Ishikawa (cell line): ENCODE measurements around the gene PTPRO.

ENCODE experiments used
- CEBPB ChIP-seq: IDR thresholded peaks from 2 replicates; pipeline ENCODE4 v1.6.1; 2012
- CREB1 ChIP-seq: IDR thresholded peaks from 2 replicates; pipeline ENCODE4 v1.6.1; 2012; ENCODE audit warnings: low read depth
- EGR1 ChIP-seq: IDR thresholded peaks from 2 replicates; pipeline ENCODE4 v1.6.1; 2012
- EP300 ChIP-seq: IDR thresholded peaks from 2 replicates; pipeline ENCODE4 v1.6.1; 2012; ENCODE audit warnings: borderline replicate concordance
- FOXM1 ChIP-seq: IDR thresholded peaks from 2 replicates; pipeline ENCODE4 v1.6.1; 2012; ENCODE audit warnings: low read depth, borderline replicate concordance
- NFIC ChIP-seq: IDR thresholded peaks from 2 replicates; pipeline ENCODE4 v1.6.1; 2012
- RAD21 ChIP-seq: IDR thresholded peaks from 2 replicates; pipeline ENCODE4 v1.6.1; 2012; ENCODE audit warnings: low read depth
- TAF1 ChIP-seq: IDR thresholded peaks from 2 replicates; pipeline ENCODE4 v1.6.1; 2012; ENCODE audit warnings: low read depth, mild to moderate bottlenecking
- TCF12 ChIP-seq: IDR thresholded peaks from 2 replicates; pipeline ENCODE4 v1.6.1; 2012; ENCODE audit warnings: low read depth
- TEAD4 ChIP-seq: IDR thresholded peaks from 2 replicates; pipeline ENCODE4 v1.6.1; 2012
- YY1 ChIP-seq: IDR thresholded peaks from 2 replicates; pipeline ENCODE4 v1.6.1; 2012; ENCODE audit warnings: low read depth
- ZBTB7A ChIP-seq: IDR thresholded peaks from 2 replicates; pipeline ENCODE4 v1.6.1; 2012; ENCODE audit warnings: low read depth
- TF ChIP-seq, protein P1 (sequence below): IDR thresholded peaks from 2 replicates; pipeline ENCODE4 v1.6.1; 2012; ENCODE audit warnings: low read depth, mild to moderate bottlenecking
- TF ChIP-seq, protein P2 (sequence below): IDR thresholded peaks from 2 replicates; pipeline ENCODE4 v1.6.1; 2012
- TF ChIP-seq, protein P3 (sequence below): IDR thresholded peaks from 2 replicates; pipeline ENCODE4 v1.6.1; 2012

PTPRO gene

DNA sequence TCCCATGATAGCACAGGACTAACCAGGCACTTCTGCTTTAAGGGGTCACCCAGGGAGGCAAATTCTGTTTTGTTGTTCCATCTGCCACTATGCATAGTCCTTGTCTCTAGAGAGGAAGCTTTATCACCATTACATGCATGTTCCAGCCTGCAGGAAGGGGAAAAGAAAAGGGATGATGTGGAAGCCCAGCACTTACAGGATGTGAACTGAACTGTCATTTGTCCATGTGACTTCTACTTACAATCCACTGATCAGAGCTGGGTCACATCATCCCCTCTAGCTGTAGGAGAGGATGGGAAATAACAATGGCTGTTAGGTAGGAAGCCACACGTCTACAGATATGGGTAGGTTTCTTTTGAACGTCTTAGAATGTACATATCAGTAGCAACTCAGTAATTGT, 203.1 kb downstream of the PTPRO start:
- no peak for TF ChIP-seq NFIC
- no peak for TF ChIP-seq CEBPB
- no peak for TF ChIP-seq TCF12
- TF ChIP-seq, protein P1, sequence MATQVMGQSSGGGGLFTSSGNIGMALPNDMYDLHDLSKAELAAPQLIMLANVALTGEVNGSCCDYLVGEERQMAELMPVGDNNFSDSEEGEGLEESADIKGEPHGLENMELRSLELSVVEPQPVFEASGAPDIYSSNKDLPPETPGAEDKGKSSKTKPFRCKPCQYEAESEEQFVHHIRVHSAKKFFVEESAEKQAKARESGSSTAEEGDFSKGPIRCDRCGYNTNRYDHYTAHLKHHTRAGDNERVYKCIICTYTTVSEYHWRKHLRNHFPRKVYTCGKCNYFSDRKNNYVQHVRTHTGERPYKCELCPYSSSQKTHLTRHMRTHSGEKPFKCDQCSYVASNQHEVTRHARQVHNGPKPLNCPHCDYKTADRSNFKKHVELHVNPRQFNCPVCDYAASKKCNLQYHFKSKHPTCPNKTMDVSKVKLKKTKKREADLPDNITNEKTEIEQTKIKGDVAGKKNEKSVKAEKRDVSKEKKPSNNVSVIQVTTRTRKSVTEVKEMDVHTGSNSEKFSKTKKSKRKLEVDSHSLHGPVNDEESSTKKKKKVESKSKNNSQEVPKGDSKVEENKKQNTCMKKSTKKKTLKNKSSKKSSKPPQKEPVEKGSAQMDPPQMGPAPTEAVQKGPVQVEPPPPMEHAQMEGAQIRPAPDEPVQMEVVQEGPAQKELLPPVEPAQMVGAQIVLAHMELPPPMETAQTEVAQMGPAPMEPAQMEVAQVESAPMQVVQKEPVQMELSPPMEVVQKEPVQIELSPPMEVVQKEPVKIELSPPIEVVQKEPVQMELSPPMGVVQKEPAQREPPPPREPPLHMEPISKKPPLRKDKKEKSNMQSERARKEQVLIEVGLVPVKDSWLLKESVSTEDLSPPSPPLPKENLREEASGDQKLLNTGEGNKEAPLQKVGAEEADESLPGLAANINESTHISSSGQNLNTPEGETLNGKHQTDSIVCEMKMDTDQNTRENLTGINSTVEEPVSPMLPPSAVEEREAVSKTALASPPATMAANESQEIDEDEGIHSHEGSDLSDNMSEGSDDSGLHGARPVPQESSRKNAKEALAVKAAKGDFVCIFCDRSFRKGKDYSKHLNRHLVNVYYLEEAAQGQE, result no peak
- no peak for TF ChIP-seq ZBTB7A
- TF ChIP-seq, protein P2, sequence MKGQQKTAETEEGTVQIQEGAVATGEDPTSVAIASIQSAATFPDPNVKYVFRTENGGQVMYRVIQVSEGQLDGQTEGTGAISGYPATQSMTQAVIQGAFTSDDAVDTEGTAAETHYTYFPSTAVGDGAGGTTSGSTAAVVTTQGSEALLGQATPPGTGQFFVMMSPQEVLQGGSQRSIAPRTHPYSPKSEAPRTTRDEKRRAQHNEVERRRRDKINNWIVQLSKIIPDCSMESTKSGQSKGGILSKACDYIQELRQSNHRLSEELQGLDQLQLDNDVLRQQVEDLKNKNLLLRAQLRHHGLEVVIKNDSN, result no peak
- no peak for TF ChIP-seq FOXM1
- no peak for TF ChIP-seq CREB1
- TF ChIP-seq YY1, result no peak
- no peak for TF ChIP-seq EP300
- no peak for TF ChIP-seq EGR1
- no peak for TF ChIP-seq TAF1
- no peak for TF ChIP-seq RAD21
- TF ChIP-seq TEAD4, result no peak
- TF ChIP-seq, protein P3, sequence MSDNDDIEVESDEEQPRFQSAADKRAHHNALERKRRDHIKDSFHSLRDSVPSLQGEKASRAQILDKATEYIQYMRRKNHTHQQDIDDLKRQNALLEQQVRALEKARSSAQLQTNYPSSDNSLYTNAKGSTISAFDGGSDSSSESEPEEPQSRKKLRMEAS, result no peak

DNA sequence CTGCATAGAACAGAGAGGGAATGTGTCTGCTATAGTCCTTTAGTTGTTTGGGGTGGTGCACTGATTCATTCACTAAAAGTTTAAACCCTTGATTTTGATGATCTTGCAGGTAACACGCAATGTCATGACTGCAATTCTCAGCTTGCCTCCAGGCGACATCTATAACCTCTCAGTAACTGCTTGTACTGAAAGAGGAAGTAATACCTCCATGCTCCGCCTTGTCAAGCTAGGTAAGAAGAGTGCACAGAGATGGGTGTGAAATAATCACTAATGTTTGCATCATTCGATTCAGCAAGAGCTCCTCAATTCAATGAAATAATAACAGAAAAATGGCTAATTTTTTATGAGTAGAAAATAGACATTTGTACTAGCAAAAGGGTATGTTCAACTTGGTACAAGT, 203.7 kb downstream of the PTPRO start:
- TF ChIP-seq TAF1 (no peak), NFIC (no peak), CREB1 (no peak), FOXM1 (no peak), ZBTB7A (no peak), RAD21 (no peak), EP300 (no peak), YY1 (no peak), TCF12 (no peak), TEAD4 (no peak)
- TF ChIP-seq, protein P1, result no peak
- TF ChIP-seq, protein P2, result no peak
- TF ChIP-seq, protein P3, result no peak

DNA sequence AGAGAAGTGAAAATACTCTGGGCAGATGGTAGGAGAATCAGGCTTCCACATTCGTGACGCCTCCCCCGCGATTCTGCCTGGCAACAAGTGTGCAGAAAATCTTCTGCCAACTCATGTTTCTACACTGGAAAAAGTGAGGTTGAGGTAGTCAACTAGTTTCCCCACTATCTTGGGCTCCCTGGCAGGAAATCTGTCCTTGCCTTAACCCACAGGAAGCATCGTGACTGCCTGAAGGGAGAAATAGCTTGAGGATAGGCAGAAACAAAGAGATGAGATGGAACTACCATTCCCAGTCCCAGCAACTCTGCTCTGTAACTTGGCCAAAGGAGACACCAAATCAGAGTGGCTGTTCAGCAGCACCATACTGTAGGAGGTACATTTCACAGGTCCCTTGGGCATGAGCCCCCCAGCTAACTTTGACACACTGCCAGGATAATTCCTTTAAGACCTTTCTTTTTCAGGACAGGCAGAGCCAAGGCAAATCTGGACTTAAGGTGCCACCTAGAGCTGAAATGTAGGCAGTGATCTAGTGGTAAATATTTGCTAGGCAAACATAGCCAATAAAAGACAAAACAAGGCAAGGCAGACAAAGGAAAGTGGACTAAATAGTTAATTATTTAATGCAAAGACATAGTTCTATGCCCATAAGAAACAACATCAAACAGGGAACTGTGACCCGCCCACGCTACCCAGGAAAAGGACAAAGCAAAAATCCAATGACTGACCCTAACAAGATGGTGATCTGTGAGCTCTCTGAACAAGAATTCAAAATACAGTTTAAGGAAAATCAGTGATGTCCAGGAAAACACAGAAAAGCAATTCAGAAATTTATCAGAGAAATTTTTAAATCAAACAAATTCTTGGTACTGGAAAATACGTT, 205.1 kb downstream of the PTPRO start:
- TF ChIP-seq, protein P1, result no peak
- TF ChIP-seq RAD21, result peak; percentile 44

DNA sequence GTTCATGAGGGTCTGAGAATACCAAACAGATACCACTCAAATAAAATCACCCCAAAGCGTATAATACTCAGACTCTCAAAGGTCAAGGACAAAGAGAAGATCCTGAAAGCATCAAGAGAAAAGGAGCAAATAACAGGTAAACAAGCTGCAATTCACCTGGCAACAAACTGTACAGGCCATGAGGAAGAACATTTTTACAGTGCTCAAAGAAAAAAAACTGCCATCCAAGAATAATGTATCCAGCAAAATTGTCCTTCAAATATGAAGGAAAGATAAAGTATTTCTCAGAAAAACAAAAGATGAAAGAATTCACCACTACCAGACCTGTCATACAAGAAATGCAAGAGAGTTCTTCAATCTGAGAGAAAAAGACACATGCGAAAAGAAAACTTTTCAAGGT, 206.4 kb downstream of the PTPRO start:
- TF ChIP-seq, protein P2, result no peak
- TF ChIP-seq FOXM1 (no peak), TCF12 (no peak), RAD21 (no peak), ZBTB7A (no peak), CREB1 (no peak), YY1 (no peak), TEAD4 (no peak), TAF1 (no peak), EP300 (no peak), EGR1 (no peak), NFIC (no peak), CEBPB (no peak)
- TF ChIP-seq, protein P1, result no peak
- TF ChIP-seq, protein P3, result no peak
